Non-pigmented ciliary epithelial cell (primary cell): ENCODE data around the gene FADS1.

ENCODE experiments used
- DNase-seq: peaks from one replicate; pipeline ENCODE4 v3.0.0-alpha.2; 2010; ENCODE audit warnings: low read depth

FADS1 gene

DNA sequence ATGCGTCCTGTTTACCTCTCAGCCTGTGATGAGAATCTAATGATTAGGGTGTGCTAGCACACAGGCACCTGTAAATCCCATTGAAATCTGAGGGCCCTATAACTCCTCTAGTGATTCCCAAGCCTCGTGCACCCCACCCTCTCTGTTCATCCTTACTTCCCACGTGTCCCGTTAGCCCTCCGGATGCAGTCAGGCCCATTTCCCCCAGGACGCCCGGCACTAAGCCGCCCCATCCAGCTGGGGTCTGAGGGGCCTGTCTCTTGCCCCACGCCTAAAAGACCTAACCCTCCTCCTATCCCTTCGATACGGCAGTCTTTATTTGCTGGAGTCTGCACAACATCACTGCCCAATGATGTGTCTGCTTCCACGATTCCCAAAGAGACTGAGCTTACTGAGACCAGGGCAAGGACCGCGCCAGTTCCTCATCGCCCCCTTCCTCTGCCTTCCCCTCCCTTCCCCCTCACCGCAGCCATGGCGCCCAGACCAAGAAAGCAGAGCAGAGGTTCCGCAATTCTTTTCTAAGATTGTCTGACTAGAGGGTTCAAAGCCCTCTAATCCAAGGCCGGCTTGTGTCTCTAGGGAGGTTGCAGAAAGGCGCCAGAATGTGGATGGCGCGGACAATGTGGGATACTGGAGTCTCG lies 10.2 kb upstream of the FADS1 start:
- DNase-seq: no peak

DNA sequence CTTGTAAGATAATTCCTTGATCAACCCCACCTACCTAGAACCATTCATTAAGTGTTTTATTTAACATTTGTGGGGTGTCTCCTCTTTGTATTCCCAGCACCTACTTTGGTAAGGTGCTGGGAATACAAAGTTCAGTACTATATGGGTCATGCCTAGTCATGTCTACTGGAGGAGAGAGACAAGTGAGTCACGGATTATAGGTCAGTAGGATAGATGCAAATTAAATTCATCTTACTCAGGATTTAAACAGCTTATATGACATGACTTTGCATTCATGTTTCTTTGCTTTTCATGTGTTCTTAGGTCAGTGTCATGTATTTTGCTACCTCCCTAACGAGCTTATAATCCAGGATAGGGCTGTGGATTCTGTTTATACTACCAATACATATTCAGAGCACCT lies 3.4 kb upstream of the FADS1 start:
- no peak for DNase-seq

DNA sequence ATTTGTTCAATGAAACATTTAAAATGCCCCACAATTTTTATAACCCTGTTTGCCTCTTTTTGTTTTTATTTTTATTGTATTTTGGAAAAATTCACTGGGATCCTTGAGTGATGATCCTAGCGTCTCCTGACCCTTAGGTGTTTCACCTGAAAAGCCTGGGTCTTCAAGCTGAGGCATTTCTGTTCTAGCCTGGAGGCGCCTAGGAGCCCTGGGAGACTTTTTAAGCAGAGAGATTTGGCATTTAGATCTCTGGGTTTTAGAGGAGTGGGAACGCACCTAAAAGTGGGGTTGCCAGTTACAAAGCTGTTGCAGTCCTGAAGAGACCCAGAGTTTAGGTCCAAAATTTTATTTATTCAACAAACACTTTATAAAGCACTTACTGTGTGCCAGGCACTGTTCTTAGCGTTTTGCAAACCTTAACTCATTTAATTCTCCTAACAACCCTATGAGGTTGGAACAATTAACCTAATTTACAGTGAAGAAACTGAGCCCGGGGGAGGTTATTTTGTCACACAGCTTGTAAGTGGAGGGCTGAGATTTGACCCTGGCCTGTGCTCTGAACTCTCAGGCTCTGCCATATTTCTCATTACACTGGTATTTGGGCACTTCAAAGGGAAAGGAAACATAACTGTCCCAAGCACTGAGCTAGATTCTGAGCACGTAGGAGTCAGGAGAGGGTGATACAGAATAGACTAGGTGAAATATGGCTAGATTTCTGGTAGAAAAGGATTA lies 834 bp upstream of the FADS1 start:
- DNase-seq: no peak

DNA sequence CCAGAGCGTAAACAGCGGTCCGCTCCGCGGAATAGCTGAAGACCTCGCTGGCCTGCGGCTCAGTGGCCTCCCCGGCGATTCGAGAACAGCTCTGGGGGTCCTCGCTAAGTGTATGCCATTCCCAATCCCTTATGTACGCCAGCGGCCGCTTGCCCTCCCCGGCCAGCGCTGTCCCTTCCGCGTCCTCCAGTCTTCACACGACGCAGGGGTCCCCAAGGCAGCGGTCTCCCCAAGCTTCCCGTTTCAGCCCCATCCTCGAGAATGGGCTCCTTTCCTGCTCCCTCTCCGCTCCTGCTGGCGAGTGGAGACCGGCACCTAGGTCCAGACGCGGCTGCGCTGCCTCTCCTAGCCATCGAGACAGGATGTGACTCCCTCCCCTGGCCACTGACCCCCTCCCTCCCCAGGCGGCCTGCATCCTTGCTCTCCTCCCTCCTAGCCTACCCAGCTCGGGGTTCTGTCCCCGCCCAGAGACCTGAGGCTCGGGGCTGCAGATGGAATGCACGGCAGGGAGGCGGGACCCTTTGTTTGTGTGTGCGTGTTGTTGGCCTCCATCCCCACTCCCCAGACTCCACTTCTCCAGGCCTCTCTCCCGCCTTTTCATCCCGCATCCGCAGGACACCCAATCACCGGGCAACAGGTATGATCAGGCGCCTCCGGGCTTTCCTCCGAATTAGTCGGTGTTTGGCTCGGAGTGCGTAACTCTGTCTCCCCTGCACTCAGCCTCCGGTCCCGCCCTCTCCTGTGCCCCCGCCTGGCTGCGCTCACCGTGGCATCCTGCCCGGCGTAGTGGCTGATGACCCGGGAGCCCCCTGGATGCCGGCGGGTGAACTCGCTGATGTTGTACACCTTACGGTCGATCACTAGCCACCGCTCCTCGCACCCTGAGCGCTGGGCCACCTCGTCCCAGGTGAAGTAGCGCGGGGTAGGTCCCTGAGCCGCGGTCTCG lies 740 bp downstream of the FADS1 start:
- DNase-seq: no peak

DNA sequence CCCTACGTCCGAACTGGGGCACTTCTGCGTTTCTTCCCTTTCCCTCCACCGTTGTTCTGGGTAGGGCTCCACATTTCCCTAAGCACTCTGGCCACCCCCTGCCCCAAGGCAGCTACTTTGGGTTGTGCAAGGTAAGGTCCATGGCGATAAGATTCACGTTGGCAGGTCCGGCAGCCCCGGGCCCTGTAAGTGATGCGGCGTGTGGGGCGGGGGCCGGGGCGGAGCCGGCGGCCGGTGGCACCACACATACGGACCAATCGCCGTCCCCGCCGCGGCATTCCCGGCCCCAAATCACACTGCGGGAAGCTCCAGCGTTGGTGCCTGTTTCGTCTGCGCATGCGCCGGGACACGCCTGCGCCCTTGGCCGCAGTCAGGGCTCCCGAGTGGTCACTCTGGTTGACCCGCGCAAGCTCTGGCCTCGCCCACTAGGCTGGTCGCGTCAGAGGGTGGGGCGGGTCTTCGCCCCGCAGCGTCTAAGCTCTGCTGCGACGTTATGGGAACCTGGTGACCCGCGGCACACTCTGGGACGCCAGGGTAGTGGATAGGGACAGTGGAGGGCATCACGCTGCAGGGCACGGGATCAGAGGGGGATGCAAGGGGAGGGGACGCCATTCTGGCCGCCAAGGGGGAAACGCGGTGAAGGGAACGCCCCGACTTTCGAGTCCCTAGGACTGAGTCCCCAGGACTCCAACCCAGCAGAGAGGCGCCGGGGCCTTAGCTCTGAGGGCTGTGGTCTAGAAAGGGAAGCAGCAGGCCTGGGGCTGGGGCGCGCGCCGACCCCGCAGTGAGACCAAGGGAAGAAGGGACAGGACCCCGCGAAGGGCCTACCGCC lies 1.6 kb downstream of the FADS1 start:
- peak; percentile 70 for DNase-seq

DNA sequence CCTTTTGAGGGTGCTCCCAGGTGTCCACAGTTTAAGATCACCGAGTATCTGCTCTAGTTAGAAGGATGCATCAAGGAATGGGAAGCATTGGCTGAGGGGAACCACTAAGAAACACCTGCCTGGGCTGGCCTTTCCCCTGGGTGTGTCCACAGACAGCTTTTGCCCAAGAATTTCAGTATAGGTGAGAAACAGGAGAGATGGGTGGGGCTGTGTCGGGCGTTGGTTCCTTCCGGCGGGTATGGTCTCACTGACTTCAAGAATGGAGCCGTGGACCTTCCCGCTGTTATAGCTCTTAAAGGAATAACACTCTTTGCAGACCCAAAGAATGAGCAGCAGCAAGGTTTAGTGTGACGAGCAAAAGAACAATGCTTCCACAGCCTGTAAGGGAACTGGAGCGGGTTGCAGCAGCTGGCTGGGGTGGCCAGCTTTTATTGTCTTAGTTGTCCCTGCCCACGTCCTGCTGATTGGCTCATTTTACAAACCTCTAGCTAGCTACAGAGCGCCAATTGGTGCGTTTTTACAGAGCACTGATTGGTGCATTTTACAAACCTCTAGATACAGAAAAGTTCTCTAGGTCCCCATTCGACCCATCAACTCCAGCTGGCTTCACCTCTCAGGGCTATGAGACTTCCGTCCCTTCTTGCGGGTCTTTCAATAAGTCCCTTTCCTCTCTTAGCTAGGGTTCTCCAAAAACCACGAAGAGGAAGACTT lies 2.4 kb downstream of the FADS1 start:
- no peak for DNase-seq

DNA sequence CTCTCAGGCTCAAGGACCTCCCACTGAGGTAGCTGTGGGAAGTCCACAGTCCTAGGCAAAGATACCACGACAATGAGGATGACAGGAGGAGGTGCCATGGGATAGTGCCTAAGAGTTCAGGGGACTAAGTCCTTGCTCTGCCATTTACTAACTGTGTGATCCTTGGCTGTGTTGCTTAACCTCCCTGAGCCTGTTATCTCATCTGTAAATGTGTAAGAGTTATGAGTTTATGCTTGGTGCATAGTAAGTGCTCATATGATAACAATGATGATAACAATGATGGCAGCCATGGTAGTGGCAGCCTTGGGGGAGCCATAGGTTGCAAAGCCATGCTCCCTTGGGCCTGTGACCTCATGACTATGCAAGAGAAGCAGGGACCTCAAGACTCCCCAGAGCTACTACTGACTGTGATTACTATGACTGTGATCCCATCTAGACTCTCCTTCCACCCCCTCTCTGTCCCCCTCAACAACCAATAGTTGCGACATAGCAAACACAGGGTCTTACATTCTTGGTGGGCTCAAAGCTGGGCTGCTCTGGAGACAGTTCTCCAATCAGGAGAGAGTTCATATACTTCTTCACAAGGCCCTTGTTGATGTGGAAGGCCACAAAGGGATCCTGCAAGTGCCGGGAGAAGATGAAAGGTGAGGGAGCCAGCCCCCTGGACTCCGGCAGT lies 3.9 kb downstream of the FADS1 start:
- no peak for DNase-seq

DNA sequence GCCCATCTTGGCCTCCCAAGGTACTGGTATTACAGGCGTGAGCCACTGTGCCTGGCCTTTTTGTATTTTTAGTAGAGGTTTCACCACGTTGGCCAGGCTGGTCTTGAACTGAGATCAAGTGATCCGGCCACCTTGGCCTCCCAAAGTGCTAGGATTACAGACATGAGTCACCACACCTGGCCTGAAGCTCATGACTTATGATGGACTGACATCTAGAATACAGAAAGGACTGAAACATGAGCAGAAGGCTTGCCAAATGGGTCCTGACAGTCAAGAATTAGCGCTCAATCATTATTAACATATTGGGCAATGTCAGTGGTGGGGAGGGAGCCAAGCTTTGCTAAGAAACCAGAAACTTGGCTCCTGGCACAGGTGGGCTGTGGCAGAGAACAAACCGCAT lies 5.0 kb downstream of the FADS1 start:
- DNase-seq: no peak

DNA sequence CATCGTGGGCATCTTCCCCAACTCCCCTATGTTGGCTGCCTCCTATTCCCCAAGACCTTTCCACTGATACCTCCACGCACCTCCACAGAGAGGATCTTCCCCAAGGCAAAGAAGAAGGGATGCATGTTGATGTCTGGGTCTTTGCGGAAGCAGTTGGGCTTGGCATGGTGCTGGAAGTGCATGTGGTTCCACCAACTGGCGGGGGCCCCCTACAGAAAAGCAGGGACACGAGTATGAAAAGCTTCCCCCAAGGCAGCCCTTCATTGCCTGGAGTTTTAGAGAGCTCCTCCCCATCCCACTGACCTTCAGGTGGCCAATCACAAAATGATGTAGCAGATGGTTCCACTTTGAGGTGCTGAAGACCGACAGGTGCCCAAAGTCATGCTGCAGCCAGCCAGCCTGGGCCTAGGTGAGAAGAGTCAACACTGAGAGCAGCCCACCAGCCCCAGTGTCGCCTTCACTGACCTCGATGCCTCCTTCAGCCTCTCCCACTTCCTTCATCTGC lies 6.1 kb downstream of the FADS1 start:
- no peak for DNase-seq

DNA sequence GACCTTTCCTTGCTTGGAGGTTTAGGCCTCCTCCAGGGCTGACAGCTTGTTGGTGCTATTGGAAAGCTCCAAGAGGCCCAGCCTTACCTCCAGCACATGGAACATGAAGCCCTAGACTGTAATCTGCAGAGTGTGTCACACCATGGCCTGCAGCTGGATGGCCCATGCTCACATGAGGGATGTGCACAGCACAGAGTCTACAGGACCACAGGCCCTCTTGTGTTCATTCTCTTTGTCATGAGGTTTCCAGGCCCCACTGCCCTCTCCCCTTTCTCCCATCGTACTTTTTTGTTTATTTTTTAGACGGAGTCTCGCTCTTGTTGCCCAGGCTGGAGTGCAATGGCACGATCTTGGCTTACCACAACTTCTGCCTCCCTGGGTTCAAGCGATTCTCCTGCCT lies 10.0 kb downstream of the FADS1 start:
- no peak for DNase-seq

DNA sequence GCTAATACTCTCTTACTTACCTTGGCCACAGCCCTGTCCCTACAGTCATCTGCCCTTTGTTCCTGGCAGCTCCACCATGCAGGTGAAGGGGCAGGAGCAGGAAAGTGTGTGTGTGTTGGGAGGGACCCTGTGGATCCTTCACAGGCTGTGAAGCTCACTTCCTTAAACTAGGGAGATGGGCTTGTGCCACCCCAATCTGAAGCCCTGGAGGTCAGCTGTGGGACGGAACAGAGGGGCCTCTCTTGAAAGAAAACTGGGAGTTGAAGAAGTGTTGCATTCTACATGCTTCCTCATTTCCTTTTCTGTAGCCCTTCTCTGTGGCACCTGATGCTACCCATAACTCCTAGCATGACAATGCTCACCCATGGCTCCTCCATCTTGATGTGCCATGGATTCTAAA lies 11.7 kb downstream of the FADS1 start:
- DNase-seq: no peak

DNA sequence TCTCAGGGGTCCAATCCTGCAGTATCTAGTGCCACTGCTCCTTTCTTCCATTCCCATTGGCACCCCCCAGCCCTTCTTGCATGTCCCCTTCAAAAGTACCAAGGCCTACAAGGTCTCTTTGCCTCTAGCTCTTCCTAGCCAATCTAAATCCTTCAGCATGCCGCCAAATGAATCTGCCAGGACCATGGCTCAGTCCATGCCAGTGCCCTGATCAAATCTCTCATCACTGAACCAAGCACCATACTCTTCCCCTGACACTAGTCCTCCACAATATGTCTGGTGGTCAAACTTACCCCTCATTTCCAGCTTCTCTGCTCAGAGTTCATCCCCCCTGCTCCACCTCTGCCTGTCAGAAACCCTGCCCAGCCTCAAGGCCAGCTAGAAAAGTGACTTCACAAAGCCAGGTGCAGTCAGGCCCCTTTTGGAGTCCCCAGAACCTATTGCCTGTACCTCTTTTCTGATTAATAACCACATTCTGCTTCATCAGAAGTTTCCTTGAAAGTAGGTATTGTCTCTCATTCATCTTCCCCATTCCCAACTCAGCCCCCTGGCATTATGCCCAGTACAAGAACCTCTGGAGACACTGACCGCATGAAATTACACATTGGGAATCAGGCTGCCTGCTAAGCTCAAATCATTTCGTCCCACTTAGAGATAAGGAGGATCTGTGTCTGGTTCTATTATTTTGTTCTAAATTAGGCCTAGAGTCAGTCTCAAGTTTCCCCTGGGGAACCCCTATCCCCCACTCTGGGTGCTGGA lies 12.7 kb downstream of the FADS1 start:
- DNase-seq: no peak

DNA sequence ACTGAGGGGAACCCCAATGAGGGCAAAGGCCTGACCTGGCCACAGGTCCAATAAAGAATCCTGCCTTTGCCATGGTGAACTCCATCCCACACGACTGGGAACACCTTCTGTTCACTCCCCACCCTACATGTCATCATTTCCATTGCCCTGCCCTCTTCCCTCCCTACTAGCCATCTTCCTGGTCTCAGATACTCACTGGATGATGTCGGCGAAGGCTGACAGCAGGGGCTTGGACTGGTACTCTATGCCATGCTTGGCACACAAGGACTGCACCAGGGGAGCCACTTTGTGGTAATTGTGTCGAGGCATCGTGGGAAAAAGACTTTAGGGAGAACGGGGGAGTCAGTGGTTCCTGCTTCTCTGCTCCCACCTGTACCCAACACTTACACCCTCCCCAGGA lies 14.2 kb downstream of the FADS1 start:
- DNase-seq: no peak

DNA sequence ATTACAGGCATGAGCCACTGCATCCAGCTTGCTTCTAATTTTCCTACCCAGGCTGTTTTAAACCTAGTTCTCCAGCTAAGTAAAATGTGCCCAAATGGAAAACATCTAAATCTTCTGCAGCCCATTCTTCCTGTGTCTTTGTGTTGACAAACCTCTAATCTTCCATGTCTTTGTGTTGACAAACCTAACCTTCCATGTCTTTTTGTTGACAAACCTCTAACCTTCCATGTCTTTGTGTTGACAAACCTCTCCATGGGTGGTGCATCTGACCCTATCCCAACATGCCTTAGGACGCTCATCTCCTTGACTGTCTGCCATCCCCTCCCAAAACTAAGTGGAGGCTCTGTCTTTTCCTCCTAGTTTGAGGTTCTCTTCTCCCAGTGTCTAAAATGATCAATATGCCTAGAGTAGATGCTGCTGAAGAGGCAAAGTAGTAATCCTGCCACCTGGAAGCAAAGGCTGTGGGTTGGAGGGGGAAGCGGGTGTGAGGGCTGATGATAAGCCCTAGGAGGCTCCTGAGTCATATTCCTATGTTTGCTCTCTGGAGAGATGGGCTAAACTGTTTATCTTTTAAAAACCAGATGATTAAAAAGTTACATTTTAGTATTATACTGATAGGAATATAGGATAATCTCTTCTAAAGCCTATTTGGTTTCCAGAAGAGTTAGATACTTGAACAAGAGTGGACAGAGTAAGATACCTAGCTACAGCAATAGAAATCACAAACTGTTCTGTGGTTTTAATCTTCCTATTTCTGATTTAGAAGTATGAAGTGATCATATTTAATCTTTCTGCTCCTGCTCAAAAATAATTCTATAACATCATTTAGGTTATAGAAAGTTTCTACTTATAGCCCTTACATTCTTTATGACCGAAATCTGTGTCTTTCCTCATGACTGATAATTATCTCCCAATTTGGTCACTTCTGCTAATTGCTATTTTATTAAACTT lies 16.2 kb downstream of the FADS1 start:
- DNase-seq: no peak

DNA sequence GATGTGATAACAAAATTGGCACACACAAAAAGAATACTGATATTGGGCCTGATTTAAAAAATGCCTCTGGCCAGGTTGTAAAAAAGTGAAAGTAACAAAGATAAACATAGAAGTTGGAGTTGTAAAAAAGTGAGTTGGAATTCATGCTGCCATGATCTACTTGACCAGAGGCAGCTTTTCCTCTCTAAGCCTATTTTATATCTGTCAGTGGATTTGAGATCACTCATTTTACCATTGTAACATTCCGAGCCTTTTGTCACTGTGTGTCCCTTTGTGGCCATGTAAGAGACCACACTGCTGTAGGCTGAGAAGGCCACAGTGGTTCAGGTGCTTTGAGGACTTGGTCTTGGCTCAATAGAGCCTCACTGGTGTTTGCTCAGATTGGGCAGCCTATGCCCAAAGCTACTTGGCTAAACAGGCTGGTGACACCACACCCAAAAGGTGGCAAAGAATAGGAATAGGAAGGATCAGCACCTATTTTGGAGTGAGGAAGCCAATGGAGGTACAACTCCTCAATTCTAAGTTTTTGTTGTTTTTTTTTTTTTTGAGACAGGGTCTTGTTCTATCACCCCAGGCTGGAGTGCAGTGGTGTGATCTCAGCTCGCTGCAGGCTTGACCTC lies 17.0 kb downstream of the FADS1 start:
- no peak for DNase-seq

DNA sequence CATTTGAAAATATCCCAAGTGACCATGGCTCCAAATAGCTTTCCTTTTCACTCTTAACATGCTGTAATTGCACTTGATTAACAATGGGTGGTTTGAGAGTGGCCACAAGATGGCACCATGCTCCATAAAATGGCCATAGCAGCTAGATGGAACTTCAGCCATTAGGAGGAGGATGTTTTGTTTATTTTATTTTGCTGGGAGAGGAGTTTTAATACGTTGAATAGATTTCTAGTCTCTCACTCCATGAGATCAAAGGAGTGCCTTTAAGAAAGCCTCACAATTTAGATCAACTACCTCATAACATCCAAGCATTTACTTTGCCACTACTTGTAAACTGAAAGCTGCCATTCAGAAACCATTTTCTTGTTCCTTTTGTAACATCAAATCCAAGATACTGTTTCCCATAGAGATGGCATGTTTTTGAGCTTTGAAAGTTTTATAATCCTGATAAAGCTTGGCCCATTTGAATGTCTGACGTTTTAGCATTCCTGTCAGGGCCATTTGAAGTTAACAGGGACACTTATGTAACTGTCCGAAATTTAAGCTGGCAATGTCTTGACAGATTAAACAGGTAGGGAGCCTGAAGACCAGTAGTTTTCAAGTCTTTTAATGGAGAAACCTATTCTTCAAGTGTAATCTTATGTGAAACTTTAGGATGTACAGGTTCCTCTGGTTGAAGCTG lies 19.4 kb downstream of the FADS1 start:
- no peak for DNase-seq

DNA sequence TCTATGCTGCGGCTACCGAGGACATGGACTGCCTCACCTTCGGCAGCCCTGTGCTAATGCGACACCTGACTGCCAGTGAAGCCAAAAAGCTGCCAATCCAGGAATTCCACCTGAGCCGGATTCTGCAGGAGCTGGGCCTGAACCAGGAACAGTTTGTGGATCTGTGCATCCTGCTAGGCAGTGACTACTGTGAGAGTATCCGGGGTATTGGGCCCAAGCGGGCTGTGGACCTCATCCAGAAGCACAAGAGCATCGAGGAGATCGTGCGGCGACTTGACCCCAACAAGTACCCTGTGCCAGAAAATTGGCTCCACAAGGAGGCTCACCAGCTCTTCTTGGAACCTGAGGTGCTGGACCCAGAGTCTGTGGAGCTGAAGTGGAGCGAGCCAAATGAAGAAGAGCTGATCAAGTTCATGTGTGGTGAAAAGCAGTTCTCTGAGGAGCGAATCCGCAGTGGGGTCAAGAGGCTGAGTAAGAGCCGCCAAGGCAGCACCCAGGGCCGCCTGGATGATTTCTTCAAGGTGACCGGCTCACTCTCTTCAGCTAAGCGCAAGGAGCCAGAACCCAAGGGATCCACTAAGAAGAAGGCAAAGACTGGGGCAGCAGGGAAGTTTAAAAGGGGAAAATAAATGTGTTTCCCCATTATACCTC lies 20.8 kb downstream of the FADS1 start:
- no peak for DNase-seq
